HFF-Myc (cell line): ENCODE data around the gene PPP2CA.
"Not testable (repeated sequence)": the region's sequence is repeated elsewhere in the genome, so short reads cannot be mapped to it uniquely, and the experiment has no call there.

Experiments used
- DNase-seq: peaks from one replicate; pipeline ENCODE4 v3.0.0-alpha.2; 2011; ENCODE audit warnings: low read depth; ENCODE audit errors: extremely low read depth
- H3K4me3 ChIP-seq: replicated peaks from 2 replicates; pipeline ENCODE4 v1.5.1; 2011; ENCODE audit warnings: low read depth, mild to moderate bottlenecking, control low read depth, low read length
- TF ChIP-seq, protein P1 (sequence below): IDR thresholded peaks from 2 replicates; pipeline ENCODE4 v1.5.1; 2012; ENCODE audit warnings: mild to moderate bottlenecking, low read depth, low read length, control low read depth; ENCODE audit errors: missing control alignments

Gene PPP2CA

DNA sequence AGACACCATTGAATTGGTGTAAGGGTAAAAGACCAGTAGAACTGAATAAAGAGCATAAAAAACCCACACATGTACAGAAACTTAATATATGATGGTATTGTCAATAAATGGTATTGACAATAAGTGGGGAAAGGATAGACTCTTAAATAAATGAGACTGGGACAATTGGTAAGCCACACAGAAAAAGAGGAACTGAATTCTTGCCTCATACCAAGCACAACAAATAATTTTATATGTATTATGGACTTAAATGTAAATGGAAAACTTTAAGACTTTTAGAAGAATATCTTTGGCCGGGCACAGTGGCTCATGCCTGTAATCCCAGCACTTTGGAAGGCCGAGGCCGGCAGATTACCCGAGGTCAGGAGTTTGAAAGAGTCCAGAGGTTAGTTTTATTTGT is 37.9 kb upstream of the PPP2CA start:
- no peak for DNase-seq
- TF ChIP-seq, protein P1, sequence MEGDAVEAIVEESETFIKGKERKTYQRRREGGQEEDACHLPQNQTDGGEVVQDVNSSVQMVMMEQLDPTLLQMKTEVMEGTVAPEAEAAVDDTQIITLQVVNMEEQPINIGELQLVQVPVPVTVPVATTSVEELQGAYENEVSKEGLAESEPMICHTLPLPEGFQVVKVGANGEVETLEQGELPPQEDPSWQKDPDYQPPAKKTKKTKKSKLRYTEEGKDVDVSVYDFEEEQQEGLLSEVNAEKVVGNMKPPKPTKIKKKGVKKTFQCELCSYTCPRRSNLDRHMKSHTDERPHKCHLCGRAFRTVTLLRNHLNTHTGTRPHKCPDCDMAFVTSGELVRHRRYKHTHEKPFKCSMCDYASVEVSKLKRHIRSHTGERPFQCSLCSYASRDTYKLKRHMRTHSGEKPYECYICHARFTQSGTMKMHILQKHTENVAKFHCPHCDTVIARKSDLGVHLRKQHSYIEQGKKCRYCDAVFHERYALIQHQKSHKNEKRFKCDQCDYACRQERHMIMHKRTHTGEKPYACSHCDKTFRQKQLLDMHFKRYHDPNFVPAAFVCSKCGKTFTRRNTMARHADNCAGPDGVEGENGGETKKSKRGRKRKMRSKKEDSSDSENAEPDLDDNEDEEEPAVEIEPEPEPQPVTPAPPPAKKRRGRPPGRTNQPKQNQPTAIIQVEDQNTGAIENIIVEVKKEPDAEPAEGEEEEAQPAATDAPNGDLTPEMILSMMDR, result no peak
- no peak overlapping the region for H3K4me3 ChIP-seq

DNA sequence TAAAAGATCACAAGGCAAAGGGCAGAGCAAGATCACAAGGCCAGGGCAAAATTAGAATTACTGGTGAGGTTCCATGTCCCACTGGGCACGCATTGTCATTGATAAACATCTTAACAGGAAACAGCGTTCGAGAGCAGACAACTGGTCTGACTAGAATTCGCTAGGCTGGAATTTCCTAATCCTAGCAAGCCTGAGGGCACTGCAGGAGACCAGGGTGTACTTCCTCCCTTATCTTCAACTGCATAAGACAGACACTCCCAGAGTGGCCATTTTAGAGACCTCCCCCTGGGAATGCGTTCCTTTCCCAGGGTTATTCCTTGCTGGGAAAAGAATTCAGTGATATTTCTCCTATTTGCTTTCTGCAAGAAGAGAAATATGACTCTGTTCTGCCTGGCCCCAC is 36.8 kb upstream of the PPP2CA start:
- H3K4me3 ChIP-seq, DNase-seq: not testable (repeated sequence)

DNA sequence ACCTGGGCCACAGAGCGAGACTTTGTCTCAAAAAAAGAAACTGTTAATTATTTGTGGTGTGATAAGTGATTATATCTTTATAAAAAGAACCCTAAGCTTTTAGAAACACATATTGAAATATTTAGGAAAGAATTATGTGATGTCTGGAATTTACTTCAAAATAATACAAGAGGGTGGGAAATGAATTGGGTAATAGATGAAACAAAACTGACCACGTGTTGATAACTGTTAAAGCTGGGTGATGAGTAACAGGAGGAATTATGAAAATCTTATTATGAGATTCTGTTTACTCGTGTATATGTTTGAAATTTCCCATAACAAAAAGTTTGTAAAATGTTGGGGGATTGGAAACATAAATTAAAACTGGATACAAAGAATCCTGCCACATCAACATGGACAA is 33.0 kb upstream of the PPP2CA start:
- TF ChIP-seq, protein P1, result no peak
- no peak for DNase-seq
- no peak overlapping the region for H3K4me3 ChIP-seq

- no peak overlapping the region for H3K4me3 ChIP-seq
- DNase-seq, result no peak
- TF ChIP-seq, protein P1, result no peak
Observed at GRCh38 chr5:134257176-134257575, 31.3 kb upstream of the PPP2CA start.

DNA sequence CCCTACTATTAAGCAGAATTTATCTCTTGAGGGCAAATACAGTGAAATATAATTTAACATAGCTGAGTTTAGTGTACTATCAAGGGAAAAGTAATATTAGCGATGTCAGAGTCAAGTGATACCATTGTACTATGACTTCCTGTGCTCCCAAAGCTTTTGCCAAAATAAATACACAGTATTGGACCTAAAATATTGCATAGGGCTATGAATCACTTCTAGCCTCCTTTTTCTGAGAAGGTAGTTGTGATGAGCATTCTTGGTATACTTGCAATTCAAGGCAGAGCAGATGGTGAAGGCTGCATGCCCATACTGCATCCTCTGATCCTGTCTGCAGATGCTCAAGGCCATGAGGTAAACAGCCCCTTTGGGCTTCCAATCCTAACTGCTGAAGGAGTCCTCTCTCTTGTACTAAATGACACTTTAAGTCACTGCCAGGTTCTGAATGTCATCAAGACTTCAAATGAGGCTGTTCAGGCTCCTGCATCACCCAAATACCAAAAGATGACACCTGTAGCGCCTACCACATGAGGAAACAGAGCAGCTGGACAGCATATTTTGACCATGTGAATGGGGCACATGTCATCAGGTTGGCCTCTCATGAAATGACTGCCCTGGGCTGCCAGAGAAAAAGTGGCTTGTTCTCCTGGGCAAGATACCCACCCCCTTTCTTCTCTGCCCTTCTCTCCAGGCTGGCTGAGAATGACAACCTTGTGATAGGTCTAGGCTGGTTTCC is 29.7 kb upstream of the PPP2CA start:
- TF ChIP-seq, protein P1, result no peak
- DNase-seq, result no peak
- H3K4me3 ChIP-seq, result no peak overlapping the region

DNA sequence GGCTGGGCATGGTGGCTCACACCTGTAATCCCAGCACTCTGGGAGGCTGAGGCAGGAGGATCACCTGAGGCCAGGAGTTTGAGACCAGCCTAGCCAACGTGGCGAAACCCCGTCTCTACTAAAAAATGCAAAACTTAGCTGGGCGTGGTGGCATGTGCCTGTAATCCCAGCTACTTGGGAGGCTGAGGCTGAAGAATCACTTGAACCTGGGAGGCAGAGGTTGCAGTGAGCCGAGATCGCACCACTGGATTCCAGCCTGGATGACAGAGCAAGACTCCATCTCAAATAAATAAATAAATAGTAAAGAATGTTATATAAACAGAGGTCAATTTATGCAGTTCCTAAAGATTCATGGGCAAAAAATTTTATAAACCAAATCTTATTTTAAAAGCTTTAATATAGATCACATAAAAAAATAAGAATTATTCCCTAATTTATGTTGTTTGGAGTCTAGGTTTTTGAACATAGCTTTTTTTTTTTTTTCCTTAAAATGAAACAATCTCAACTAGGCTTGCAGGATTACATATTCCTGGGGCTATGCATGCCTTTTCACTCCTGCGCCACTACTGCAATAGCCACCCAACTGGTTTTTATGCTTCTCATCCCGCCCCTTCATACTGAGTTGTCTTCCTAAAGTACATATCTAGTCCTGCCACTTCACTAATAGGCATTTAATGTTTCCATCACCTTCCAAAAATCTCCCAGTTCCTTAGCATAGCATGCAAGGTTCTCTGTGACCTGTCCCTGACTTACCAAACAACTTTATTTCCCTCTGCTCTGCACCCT is 27.7 kb upstream of the PPP2CA start:
- DNase-seq, H3K4me3 ChIP-seq: not testable (repeated sequence)

DNA sequence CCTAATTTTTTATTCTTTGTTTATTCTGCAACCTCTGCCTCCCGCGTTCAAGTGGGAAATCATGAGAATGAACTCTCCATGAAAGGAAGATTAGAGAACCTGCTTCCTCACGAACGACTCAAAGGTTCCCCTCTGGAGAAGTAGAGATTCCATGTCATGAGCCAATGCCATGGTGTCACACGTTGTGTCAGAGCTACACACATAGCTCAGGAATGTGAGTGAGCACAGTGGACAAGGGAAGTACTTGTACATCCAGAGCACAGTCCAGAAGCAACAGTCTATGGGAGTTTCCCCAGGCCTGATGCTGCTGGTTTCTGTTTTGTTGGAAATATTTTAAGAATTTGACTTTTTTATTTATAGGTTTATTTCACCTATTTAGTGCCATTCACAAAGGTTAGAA is 26.8 kb upstream of the PPP2CA start:
- no peak overlapping the region for H3K4me3 ChIP-seq
- TF ChIP-seq, protein P1, result no peak
- DNase-seq, result no peak
